ENCODE data around the gene UBL7.

UBL7 gene

DNA sequence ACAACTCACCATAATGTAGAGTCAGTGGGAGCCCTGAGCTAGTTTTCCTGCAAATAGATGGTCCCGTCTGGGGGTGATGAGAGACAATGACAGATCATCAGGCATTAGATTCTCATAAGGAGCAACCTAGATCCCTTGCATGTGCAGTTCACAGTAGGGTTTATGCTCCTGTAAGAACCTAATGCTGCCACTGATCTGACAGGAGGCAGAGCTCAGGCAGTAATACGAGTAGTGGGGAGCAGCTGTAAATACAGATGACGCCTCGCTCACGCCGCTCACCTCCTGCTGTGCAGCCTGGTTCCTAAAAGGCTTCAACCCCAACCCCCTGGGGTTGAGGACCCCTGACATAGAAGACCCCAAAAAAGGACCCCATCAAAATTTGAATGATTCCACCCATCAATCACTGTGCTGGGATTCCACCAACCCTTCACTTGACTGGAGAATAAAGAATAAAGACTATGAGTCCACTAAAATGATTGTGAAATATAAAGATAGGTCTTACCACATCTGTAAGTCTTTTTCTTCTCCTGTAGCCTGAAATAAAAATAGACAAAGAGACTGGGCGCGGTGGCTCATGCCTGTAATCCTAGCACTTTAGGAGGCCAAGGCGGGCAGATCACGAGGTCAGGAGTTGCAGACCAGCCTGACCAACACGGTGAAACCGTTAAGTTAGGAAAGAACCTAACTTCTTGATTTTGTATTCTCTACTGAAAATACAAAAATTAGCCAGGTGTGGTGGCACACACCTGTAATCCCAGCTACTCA lies 9.9 kb upstream of the UBL7 start:
- H3K27ac ChIP-seq (ENCODE audit: low read depth, low read length): no peak overlapping the region
- H3F3A ChIP-seq (ENCODE audit: control insufficient read depth, insufficient read depth): 0 out of 2 replicates have a peak, but pooled peaks cover 3% of the 10 kb centered on the region
- H3K36me3 ChIP-seq (ENCODE audit: control insufficient read depth, low read length): peaks cover 8% of the 10 kb centered on the region; the same call in 1 of the 2 replicates
- TF ChIP-seq EZH2phosphoT487 (IDR thresholded peaks at IDR 0.05; ENCODE audit: borderline replicate concordance, low read length): no peak
- TF ChIP-seq, protein P1, sequence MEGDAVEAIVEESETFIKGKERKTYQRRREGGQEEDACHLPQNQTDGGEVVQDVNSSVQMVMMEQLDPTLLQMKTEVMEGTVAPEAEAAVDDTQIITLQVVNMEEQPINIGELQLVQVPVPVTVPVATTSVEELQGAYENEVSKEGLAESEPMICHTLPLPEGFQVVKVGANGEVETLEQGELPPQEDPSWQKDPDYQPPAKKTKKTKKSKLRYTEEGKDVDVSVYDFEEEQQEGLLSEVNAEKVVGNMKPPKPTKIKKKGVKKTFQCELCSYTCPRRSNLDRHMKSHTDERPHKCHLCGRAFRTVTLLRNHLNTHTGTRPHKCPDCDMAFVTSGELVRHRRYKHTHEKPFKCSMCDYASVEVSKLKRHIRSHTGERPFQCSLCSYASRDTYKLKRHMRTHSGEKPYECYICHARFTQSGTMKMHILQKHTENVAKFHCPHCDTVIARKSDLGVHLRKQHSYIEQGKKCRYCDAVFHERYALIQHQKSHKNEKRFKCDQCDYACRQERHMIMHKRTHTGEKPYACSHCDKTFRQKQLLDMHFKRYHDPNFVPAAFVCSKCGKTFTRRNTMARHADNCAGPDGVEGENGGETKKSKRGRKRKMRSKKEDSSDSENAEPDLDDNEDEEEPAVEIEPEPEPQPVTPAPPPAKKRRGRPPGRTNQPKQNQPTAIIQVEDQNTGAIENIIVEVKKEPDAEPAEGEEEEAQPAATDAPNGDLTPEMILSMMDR (IDR thresholded peaks at IDR 0.05; ENCODE audit: low read depth, low read length, poor library complexity, severe bottlenecking): no peak
- no peak overlapping the region for H3K4me3 ChIP-seq (ENCODE audit: low read length)
- no peaks in the 10 kb centered on the region for H3K4me1 ChIP-seq (ENCODE audit: control insufficient read depth, low read length)
- no peaks in the 10 kb centered on the region for H4K20me1 ChIP-seq (ENCODE audit: control insufficient read depth, insufficient read depth, low read depth, low read length)
- H3K4me2 ChIP-seq (ENCODE audit: low read length): no peak overlapping the region
- H3K27me3 ChIP-seq (ENCODE audit: control insufficient read depth, low read length): no peaks in the 10 kb centered on the region
- no peaks in the 10 kb centered on the region for H3K9me3 ChIP-seq (ENCODE audit: control insufficient read depth, insufficient read depth, low read length)
- H3K79me2 ChIP-seq (ENCODE audit: control insufficient read depth, low read length): no peaks in the 10 kb centered on the region
- H3K9me2 ChIP-seq (replicated peaks; ENCODE audit: control insufficient read depth, low read length): no peaks in the 10 kb centered on the region

DNA sequence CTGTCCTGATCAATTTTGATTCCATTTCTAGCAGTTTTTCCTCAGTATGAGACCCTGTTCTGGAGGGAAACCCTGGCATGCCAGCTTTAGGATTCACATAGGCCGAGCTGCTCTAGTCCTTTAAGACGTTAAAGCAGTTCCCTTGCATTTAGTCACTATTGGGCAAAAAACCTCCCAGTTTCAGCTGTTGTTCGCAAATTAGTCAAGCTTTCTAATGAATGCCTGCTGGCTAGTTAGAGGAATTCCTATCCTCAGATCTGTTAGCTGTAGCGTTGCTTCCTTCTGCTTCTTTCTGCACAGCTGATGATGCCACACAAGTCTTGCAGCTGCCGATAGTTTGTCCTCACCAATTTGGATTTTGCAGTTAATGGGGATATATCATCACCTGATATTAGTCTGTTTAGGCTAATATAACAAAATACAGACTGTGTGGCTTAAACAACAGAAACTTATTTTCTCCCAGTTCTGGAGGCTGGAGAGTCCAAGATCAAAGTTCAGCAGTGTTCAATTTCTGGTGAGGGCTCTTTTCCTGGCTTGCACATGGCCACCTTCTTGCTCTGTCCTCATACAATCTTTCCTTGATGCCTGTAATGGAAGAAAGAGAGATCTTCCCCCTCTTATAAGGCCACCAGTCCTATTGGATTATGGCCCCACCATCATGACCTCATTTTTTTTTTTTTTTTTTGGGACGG lies 7.5 kb upstream of the UBL7 start:
- H3K4me3 ChIP-seq (ENCODE audit: low read length): no peak overlapping the region
- H3K9me3 ChIP-seq (ENCODE audit: control insufficient read depth, insufficient read depth, low read length): no peaks in the 10 kb centered on the region
- peaks cover 5% of the 10 kb centered on the region; the same call in 1 of the 2 replicates for H3K36me3 ChIP-seq (ENCODE audit: control insufficient read depth, low read length)

DNA sequence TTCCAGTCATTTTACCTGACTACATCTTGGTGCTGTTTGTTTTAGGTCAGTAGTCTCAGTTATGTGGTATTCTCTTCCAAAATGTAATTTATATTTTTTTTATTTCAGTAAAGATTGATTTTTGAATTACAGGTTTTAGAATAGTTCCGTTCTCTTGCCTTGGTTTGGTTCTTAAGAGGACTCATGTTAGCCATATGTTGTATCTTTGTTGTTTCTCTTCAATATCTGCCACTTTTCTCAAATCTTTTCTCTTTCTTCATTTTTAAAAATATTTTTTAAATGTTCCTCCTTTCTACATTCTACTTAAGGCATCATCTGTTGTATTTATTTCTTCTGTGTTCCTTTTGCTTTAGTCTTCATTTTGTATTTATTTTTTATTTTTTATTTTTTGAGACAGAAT lies 5.6 kb upstream of the UBL7 start:
- Histone ChIP-seq H3K4me2 (ENCODE audit: low read length) (no peak overlapping the region), H3K4me3 (ENCODE audit: low read length) (no peak overlapping the region), H3F3A (ENCODE audit: control insufficient read depth, insufficient read depth) (0 out of 2 replicates have a peak, but pooled peaks cover 3% of the 10 kb centered on the region), H3K79me2 (ENCODE audit: control insufficient read depth, low read length) (peaks cover 17% of the 10 kb centered on the region), H3K9me2 (replicated peaks; ENCODE audit: control insufficient read depth, low read length) (no peaks in the 10 kb centered on the region), H3K27me3 (ENCODE audit: control insufficient read depth, low read length) (no peaks in the 10 kb centered on the region), H3K27ac (ENCODE audit: low read depth, low read length) (no peak overlapping the region), H3K36me3 (ENCODE audit: control insufficient read depth, low read length) (no peaks in the 10 kb centered on the region; the same call in 1 of the 2 replicates), H4K20me1 (ENCODE audit: control insufficient read depth, insufficient read depth, low read depth, low read length) (no peaks in the 10 kb centered on the region), H3K9me3 (ENCODE audit: control insufficient read depth, insufficient read depth, low read length) (no peaks in the 10 kb centered on the region), H3K4me1 (ENCODE audit: control insufficient read depth, low read length) (peaks cover 26% of the 10 kb centered on the region)
- no peak for TF ChIP-seq EZH2phosphoT487 (IDR thresholded peaks at IDR 0.05; ENCODE audit: borderline replicate concordance, low read length)
- TF ChIP-seq, protein P1 (IDR thresholded peaks at IDR 0.05; ENCODE audit: low read depth, low read length, poor library complexity, severe bottlenecking): no peak

More for the DNA sequence above, 7.5 kb upstream of the UBL7 start:
- Histone ChIP-seq H3K79me2 (ENCODE audit: control insufficient read depth, low read length) (peaks cover 2% of the 10 kb centered on the region; the same call in 1 of the 2 replicates), H3K4me2 (ENCODE audit: low read length) (no peak overlapping the region), H3F3A (ENCODE audit: control insufficient read depth, insufficient read depth) (0 out of 2 replicates have a peak, but pooled peaks cover 3% of the 10 kb centered on the region), H3K4me1 (ENCODE audit: control insufficient read depth, low read length) (peaks cover 11% of the 10 kb centered on the region), H3K9me2 (replicated peaks; ENCODE audit: control insufficient read depth, low read length) (no peaks in the 10 kb centered on the region), H3K27ac (ENCODE audit: low read depth, low read length) (no peak overlapping the region), H3K27me3 (ENCODE audit: control insufficient read depth, low read length) (no peaks in the 10 kb centered on the region), H4K20me1 (ENCODE audit: control insufficient read depth, insufficient read depth, low read depth, low read length) (no peaks in the 10 kb centered on the region)
- TF ChIP-seq EZH2phosphoT487 (IDR thresholded peaks at IDR 0.05; ENCODE audit: borderline replicate concordance, low read length): no peak
- TF ChIP-seq, protein P1 (IDR thresholded peaks at IDR 0.05; ENCODE audit: low read depth, low read length, poor library complexity, severe bottlenecking): no peak
